ENCODE data around the gene SLC16A4.
"Not testable (repeated sequence)": the region's sequence is repeated elsewhere in the genome, so short reads cannot be mapped to it uniquely, and the experiment has no call there.

Gene SLC16A4

DNA sequence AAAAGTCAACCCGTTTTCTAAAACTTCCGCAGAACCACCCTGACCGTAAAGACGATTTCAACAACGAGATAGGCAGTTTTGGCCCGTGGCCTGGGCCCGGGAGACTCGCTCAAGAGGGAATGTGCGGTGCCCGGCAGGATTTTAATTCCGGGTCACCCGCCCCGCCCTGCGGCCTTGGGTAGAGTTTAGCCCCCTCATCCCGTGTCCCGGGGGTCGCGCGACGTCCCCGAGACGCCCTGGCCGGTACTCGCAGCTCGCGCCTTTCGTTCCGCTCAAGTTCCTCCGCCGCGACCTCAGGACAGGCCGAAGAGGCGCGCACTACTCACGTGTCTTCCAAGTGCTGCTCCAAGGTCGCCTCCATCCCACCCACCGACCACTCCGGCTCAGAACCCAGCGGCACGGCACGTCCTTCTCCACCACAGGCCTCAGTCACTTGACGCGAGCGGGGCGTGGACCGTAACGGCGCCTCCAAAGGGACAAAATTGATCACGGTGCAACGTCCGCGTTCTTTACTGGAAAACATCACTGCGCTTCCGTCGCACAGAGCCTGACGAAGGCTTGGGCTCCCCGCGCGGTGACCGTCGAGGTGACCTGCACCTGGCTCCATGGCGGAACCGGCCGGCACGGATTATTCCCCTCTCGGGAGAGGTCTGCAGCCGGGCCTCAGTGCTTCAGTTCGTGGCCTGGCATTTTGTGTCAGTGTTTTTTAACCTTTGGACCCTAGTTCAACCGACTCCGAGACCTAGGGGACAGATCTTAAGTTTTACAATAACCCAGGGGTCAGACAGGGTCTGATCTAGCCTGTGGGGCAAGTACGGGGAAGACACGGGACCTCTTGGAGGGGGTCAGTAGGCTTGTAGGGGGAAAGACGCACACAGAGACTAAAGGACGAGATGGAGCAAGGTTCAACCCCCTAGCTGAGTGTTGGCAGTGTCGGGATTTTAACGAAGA lies 16.7 kb upstream of the SLC16A4 start, which contains the start of gene LAMTOR5:
Gene LAMTOR5, minus strand, starts transcription at position 435 of the 951 bp plus-strand sequence. Its CDS starts 74 bp downstream, at position 361.
- peak; percentile 88 to 92 for DNase-seq

DNA sequence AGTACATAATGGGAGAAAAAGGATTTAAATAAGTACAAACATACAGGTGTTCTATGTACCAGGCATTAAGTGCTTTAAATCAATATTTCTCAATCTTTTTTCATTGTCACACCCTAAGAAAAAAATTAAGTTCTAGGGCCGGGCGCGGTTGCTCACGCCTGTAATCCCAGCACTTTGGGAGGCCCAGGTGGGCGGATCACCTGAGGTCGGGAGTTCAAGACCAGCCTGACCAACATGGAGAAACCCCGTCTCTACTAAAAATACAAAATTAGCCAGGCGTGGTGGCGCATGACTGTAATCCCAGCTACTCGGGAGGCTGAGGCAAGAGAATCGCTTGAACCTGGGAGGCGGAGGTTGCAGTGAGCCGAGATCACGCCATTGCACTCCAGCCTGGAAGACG lies 15.6 kb upstream of the SLC16A4 start:
- not testable (repeated sequence) for DNase-seq

DNA sequence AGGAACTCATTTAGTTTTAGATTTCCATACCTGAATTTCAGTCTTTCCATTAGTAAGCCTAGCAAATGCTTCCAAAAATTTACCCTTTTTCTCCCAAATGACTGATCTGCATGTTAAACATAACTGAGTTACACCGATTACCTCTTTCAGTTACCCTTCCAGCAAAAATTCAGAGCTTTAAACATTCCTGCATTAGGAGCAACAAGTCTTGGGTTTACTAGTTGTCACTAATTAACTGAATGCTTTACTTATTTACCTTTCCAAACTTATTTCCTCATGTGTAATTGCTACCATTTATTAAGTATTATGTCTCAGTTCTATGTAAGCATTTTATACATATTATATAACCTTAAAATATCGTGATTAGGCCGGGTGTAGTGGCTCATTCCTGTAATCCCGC lies 13.6 kb upstream of the SLC16A4 start:
- DNase-seq = no peak

DNA sequence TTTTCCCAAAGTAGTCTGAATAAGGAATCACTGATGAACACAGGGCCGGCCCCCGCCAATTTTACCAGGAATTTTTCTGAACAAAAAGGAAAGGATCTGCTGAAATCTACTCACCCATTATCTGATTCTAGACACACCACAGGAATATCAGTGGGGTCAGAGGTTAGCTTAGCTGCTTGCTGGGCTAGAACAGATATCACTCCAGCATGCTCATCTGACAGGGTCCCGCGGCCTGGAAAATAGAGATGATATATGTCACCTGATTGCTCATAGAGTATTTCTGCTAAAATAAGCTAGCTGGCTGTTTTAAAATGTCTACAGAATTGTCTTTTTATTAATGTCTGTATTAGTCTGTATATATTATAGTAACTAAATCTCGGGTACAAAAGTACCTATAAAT lies 13.0 kb upstream of the SLC16A4 start:
- DNase-seq = no peak

DNA sequence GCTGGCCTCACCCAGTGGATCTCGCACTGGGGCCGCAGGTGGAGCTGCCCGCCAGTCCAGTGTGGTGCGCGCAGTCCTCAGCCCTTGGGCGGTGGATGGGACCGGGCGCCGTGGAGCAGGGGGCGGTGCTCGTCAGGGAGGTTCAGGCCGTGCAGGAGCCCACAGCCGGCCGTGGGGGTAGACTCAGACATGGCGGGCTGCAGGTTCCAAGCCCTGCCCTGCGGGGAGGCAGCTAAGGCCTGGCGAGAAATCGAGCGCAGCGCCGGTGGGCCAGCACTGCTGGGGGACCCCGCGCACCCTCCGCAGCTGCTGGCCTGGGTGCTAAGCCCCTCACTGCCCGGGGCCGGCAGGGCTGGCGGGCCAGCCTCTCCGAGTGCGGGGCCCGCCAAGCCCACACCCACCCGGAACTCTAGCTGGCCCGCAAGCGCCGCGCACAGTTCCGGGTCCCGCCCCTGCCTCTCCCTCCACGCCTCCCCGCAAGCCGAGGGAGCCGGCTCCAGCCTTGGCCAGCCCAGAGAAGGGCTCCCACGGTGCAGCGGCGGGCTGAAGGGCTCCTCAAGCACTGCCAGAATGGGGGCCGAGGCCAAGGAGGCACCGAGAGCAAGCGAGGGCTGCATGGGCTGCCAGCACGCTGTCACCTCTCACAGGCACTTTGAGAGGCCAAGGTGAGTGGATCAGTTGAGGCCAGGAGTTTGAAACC lies 5.6 kb upstream of the SLC16A4 start:
- DNase-seq = not testable (repeated sequence)

DNA sequence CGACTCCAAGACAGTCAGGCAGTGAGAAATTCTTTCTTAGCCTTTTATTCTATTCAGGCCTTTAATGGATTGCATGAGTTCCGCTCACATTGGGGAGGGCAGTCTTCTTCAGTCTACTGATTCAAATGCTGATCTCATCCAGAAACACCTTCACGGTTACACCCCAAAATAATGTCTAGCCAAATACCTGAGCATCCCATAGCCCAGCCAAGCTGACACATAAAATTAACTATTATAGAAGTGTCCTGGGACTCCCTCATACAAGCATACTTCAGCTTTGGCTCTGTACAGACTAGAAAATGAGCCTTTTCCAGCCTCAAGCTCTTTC lies 3.6 kb upstream of the SLC16A4 start:
- DNase-seq = no peak

DNA sequence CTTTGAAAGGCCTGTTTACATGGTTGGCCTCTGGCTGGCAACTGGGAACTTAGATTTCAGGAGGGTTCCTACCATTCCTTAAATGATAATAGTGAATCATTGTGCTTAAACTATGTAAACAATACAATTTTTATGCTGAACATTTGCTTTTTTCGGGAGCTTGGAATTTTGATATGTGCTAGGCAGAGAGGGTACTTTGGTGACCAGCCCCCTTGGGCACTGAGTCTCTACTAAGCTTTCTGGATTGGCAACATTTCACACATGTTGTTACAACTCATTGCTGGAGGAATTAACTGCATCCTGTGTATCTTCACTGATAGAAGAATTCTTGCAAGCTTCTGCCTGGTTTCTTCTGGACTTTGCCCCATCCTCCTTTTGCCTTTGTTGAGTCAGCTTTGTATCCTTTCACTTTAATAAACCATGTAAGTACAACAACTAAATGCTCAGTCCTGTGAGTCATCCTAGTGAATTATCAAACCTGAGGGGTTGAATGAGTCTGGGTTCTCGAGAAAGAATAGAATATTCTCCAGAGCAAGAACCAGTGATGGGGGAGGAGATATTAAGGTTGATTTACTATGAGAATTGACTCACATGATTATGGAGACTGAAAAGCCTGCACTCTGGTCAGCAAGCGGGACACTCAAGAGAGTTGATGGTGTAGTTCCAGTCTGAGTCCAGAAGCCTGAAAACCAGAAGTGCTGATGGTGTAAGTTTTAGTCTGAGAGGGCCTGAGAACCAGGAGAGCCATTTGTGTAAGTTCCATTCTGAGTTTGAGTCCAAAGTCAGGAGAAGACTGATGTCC lies 3.1 kb upstream of the SLC16A4 start:
- DNase-seq = no peak

DNA sequence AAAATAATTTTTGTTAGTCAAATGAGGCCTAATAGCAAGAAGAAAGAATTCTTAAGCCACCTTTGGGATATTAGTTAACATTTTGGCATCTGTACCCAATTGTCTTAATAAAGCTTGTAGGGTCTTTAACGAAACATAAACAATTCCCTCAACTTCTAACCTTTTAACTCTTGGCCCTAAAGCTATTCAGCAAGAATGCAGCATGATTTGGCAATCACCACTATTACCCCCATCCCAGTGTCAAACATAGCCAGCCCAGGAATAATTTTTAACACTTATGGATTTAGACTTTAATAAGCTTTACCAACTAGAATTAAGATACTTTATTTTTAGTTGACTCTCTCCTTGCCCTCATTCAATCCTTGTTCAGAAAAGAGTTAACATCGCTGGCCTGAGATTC lies 2.5 kb upstream of the SLC16A4 start:
- DNase-seq = no peak

DNA sequence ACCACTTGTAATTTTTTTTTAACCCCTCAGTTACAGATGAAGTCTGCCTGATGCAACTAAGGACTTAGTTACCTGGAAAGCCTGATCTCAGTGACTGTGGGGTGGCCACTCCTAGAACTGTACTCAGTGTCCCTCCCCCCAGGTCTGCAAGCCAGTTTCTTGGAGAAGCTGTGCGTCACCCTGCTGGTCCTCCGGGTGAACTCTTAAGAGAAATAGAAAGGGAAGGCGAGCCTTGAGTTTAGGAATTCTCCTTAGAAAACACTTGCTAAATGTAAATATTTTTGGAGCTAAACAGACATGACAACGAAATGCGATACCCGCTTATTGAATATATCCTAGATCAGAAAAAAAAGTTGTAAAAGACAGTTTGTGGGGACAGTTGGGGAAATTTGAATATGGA lies 730 bp downstream of the SLC16A4 start:
- no peak for DNase-seq

DNA sequence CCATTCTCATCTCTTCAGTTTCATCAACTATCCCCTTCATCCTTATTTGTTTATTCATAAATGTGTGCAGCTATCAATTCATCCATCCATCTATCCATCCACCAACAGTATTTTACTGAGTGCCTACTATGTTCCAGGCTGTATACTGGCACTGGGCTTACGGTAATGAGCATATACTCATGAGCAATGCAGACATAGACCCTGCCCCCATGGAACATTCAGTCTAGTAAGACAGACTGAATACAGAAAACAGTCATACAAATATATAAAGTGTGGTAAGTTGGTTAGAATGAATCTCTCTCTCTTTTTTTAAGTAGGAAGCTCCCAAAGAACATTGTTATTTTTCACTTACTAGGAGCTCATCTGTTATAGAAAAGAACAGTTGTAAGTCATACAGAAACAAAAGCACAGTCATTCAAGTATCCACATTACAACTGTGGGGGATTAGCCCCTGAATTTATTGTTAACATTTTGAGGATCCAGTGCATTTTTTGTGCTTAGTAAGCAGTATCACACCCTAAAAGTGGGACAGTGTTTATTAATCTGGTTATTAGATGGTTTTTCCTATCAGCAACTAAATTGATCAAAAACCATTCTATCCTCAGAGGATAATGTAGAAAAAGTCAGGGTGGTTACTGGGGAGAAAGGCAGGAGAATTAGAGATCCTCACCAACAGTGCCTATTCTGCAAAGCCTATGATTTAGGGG lies 3.6 kb downstream of the SLC16A4 start:
- DNase-seq = no peak

DNA sequence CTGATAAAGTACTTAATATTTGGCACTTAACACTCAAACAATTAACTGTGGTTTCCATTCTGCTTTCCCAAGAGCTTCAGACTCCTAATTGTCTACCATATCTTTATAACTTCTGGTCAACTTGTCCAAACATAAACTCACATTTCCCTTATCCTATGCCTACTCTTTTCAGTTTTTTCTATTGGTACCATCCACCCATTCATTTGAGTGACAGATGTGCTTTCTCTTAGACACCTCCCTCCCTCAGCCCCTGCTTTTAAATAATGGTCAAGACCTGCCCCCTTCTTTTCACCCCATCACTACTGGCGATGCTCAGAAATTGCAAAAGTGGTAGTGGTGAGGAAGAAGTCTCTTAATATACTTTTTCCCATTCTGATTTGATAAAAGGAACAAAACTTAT lies 5.5 kb downstream of the SLC16A4 start:
- DNase-seq = no peak

DNA sequence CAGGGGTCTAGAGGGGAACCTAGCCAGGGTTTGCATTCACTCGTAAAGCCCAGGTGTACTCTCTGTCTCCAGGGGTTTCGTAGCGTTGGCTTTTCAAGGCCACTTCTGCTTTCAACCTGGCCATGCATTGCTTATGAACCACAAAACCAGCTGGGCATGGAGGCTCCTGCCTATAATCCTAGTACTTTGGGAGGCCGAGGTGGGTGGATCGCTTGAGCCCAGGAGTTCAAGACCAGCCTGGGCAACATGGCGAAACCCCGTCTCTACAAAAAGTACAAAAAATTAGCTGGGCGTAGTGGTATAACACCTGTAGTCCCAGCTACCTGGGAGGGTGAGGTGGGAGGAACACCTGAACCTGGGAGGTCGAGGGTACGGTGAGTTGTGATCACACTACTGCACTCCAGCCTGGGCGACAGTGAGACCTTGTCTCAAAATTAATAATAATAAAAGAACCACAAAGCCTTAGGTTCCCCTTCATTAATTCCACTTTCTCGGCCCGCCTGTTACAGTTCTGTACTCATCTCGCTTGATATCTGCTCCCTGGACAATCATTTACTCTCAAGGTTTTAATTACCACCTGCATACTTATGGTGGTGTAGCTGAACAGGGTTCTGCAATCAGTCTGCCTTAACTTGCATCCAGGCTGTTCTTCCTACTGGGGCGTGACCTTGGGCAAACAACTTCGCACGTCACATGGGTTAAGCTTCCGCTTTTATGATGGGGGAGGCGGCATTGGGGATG lies 6.1 kb downstream of the SLC16A4 start:
- DNase-seq = no peak

DNA sequence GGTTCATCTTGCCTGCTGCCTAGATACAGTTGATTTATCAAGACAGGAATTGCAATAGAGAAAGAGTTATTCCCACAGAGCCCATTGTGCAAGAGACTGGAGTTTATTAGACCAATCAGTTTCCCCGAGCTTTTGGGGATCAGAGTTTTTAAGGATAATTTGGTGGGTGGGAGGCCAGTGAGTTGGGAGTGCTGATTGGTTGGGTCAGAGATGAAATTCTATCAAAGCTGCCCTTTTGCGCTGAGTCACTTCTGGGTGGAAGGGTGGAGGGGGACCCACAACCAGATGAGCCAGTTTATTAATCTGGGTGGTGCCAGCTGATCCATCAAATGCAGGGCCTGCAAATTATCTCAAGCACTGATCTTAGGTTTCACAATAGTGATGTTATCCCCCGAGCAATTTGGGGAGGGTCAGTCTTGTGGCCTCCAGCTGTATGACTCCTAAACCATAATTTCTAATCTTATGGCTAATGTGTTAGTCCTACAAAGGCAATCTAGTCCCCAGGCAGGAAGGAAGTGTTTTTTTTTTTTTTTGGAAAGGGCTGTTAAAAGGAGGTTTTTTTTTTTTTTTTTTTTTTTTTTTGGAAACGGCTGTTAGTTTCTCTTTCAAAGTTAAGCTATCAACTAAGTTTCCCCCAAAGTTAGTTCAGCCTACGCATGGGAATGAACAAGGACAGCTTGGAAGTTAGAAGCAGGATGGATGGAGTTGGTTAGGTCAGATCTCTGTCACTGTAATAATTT lies 7.4 kb downstream of the SLC16A4 start:
- DNase-seq = no peak

DNA sequence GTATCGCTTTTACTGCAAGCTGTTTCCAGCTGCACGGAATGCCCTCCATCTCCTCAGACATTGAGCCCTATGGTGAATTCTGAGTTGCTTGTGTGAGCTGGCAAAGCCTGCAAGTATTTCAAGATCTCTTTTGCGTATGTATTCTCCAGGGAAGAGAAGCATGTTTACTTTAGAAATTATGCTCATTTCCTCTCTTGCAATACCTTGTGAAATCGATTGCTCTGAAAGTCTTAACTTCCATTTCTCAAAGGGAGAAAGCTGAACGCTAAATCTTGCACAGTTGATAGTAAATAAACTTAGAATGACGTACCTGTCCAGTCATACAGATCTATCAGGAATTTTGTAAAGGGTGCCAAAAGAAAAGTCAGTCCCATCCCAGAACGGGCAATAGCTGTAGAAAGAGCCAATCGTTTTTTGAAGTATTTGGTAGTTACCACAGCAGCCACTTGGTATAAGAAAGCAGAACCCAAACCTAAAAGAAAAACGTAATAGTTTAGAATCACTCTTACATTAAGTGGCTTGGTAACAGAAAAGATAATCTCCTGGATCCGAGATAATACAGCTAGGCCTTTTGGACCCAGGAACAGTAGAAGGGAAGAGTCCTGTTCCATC lies 10.0 kb downstream of the SLC16A4 start:
- DNase-seq = no peak

DNA sequence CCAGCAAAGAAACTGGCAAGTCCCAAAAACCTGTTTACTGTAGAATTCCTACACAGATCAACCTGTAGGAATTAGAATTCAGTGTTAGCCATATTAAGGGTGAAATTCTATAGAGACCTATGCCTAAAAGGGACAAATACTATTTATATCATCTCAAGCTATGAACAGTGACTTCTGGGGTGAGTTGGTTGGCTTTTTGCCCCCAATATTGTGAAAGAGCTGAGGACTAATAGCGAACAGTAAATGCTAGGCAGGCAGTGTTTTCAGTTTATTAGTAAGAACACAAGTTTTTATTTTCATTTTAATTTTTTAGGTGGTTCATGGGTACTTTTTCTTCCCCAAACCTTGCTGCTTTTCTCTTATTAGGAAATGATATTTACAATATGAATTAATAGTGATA lies 15.3 kb downstream of the SLC16A4 start:
- no peak for DNase-seq

DNA sequence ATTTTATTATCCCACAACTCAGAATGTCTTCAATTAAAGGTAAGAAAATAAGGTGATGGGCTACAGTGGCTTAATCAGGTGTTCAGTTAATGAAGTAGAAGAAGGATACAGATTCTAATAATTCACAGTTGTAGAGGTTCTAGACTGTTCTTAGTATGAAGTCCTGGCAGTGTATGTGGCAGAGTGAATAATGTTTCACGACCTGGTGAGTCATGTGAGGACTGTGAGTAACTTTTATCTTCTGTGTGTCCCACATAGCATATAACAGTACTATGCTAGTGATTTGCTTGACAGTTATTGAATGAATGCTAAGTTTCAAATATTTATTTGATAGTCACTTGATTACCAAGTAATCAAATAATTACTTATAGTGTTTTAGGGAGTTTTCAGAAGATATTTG lies 20.0 kb downstream of the SLC16A4 start:
- no peak for DNase-seq

DNA sequence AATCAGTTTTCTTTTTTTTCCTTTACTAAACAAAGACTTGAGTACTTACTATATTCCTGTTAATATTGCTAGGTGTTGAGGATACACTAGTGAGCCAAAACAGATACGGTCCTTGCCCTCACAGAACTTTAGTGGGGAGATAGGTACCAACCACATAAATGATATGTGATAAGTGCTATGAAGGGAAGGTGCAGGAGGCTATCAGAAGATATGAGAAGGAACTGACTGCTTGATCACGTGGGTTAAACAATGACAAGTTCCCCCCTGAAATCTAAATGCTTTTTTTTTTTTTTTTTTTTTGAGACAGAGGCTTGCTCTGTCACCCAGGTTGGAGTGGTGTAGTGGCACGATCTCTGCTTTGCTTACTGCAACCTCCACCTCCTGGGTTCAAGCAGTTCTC lies 26.6 kb downstream of the SLC16A4 start:
- DNase-seq = no peak

DNA sequence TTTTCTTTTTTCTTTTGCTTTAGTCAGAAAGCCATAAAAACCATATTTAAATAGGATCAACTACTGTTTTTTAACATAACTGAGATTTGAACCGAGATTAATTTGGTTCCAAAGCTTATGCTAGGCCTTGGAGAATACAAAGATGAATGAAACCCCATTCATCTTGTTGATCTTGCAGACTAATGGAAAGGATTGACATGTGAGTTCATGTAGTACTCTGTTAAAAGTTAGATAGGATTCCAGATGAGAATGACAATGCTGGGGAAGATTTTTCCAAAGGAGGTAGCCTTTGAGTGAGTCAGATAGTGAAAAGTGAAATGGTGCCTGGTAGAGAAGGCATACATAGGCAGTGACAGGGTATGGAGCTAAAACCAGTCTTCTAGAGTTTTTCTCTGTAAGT lies 29.0 kb downstream of the SLC16A4 start:
- no peak for DNase-seq

DNA sequence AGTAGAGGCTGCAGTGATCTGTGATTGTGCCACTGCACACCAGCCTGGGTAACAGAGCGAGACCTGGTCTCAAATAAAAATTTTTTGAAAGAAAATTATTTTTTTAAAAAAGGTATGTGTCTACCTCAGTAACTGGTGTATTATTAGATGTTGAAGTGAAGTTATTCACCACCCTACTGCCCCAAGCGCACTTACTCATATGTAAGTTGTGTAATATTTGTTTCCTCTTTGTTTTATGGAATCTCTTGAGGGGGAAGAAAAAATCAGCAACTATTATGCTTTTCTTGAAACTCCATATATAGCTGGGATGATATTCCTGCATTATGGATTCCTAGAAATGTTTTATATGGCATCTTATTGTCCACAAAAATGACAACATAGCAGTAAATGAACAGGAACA lies 30.4 kb downstream of the SLC16A4 start:
- DNase-seq = no peak

DNA sequence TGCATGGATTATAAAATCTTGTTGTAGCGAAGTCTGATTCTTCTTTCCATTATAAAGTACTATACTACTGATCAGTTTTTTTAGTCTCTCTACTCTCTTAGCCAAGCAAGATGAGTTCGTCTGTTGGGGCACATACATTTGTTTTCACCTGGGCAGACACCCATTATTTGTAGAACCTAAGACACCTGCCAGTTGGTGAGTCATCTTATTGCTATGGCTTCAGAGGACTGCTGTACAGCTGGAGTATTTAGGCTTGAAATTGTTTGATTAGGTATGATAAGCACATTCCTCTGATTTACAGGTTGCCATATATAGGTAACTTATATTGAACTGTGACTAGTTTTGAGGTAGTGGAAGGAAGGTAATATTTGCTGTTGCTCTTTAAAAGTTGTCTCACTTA lies 34.4 kb downstream of the SLC16A4 start:
- peak; percentile 34 for DNase-seq

DNA sequence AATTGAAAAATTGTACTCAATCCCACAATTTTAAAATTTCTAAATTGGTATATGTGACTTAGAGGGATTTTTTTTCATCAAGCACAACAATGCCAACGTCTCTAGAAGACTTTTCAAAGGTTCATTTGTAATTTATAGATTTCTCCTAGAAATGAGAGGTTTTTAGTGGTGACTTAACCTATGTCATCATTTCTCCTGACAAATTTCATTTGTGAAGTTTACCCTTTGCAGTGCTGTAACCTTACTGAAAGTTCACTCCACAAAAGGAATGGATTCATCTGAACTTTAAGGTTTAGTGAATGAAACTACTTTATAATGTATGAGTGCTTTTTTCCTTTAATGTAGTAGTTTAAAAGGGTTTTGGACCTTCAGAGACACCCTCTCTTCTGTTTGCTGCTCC lies 35.5 kb downstream of the SLC16A4 start:
- DNase-seq = no peak

Data from SHP77 (cell line).